Measurements from ENCODE around the gene MELK.
"Not testable (repeated sequence)": the region's sequence is repeated elsewhere in the genome, so short reads cannot be mapped to it uniquely, and the experiment has no call there.

The MELK gene

DNA sequence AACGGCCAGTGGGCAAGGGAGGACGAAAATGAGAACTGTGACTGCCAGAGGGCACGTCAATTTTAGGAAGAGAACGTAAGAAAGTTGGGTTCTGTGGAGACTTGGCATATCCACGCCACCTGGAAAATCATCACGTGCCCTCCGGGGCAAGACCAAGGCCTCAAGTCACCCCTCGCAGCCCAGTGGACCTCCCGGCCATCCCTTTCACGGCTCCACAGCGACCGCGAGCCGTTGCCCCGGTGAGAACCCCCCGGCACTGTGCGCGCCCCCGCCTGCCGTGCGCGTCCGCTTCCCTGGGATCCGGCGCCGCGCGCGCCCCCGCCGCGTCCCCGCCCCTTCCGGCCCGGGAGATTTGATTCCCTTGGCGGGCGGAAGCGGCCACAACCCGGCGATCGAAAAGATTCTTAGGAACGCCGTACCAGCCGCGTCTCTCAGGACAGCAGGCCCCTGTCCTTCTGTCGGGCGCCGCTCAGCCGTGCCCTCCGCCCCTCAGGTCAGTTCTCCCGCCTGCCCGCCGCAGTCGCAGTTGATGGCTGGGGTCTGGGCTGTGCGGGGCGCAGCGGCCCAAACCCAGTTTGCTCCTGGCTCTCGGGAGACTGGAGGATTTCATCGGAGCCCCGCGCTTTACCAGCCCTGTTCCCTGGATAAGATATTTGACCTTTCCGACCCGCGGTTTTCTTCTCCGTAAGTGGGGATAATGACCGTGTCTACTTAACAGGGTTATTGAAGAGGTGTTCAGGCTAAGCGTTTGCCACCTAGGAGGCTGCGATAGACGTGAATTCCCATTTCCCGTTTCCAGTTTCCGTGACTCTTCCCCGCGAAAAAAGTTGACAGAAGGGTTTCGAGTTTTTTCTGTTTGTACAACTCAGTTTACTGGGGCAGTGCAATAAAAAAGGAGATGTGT lies at the start of gene MELK:
MELK (plus strand) TSS at position 381 of the 904 bp plus-strand sequence. CDS start 8,787 bp downstream, outside the sequence.
- peak; percentile 81 for DNase-seq (ENCODE audit: low read depth)

DNA sequence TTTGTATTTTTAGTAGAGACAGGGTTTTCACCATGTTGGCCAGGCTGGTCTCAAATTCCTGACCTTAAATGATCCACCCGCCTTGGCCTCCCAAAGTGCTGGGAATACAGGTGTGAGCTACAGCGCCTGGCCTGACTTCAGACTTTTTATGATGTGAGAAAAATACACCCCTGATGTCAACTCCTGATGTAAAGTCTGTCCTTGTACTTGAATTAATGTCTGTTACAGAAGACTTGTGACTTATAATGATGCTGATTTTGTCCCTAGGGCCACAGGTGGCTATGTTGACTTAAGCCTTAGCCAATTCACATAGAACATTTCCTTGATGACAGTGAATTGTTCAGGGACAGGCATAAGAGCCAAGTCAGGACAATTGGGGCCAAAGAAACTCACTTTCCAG lies 42.5 kb upstream of the MELK start:
- no peak for DNase-seq (ENCODE audit: low read depth)

DNA sequence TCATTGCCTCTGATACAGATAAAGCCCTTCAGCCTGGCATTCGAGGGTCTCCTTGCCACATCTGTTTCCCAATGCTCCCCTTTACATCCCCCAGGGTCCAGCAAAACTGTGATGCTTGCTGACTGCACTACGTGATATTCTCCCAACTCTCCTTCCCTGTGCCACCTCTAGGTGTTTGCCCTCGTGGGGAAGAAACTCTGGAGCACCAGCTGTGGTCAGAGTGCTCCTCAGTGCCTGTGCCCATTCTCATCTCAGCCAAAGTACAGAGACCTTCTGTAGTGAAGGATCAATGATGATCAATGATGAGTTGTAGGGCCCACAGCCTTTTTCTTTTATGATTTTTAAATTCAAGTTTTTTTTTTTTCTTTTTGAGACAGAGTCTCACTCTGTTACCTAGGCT lies 40.3 kb upstream of the MELK start:
- DNase-seq (ENCODE audit: low read depth): no peak

DNA sequence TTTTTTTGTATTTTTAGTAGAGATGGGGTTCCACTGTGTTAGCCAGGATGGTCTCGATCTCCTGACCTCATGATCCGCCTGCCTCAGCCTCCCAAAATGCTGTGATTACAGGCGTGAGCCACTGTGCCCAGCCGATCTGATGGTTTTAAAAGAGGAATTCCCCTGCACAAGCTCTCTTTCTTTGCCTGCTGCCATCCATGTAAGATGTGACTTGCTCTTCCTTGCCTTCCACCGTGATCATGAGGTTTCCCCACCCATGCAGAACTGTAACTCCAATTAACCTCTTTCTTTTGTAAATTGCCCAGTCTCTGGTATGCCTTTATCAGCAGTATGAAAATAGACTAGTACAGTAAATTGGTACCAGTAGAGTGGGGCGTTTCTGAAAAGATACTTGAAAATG lies 39.0 kb upstream of the MELK start:
- not testable (repeated sequence) for DNase-seq (ENCODE audit: low read depth)

DNA sequence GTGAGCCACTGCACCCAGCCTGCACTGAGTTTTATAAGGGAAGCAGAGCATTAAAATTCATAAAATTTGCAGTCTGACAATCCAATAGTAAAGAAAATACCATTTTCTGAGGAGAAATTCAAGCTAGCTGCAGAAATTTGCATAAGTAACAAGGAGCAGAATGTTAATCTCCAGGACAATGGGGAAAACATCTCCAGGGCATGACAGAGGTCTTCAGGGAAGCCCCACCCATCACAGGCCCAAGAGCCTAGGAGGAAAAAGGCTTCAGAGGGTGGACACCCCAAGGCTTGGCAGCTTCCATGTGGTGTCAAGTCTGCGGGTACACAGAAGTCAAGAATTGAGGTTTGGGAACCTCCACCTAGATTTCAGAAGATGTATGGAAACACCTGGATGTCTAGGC lies 37.6 kb upstream of the MELK start:
- no peak for DNase-seq (ENCODE audit: low read depth)

DNA sequence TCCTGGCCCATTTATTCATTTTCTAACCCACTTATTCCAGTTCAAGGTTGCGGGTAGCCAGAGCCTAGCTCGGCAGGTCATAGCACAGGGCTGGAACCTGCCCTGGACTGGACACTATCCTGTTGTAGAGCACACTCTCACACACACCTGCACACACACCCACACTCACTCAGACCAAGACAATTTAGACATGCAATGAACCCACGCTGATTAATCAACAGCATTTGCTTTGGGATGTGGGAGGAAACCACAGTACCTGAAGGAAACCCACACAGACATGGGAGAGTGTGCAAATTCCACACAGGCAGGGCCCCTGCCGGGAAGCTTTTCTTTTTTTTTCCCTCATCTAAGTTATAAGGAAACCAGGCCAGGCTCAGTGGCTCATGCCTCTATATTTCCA lies 34.8 kb upstream of the MELK start:
- DNase-seq (ENCODE audit: low read depth): no peak

DNA sequence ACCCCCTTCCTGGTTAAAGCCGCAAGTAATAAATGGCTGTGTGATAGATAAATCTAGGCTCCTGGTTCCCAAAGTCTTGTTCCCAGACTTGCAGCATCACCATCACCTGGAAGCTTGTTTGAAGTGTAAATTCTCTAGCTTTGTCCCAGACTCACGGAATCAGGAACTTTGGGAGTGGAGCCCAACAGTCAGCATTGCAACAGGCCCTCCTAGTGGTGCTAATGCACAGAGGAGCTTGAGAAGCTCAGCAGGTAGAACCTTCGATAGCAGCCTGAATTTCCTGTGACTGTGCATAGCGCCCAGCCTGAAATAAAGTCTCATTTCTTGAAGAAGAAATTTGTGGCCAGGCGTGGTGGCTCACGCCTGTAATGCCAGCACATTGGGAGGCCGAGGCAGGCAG lies 30.3 kb upstream of the MELK start:
- no peak for DNase-seq (ENCODE audit: low read depth)

DNA sequence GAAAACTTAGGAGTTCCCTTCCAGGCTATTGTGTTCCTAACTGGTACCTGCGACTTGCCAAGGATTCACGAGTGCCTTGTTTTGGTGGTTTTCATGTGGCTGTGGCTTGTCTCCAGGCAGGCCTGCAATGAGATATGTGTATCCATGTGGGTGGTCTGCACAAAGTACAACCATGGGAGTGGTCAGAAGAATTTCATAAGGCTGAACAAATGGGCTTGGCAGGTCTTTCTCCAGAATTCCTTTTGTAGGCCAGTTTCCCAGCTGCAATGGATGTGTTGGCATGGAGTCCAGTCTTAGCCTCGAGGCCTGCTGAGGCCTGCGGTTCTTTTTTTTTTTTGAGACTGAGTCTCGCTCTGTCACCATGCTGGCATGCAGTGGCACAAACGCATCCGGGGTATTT lies 28.8 kb upstream of the MELK start:
- DNase-seq (ENCODE audit: low read depth): peak; percentile 77

DNA sequence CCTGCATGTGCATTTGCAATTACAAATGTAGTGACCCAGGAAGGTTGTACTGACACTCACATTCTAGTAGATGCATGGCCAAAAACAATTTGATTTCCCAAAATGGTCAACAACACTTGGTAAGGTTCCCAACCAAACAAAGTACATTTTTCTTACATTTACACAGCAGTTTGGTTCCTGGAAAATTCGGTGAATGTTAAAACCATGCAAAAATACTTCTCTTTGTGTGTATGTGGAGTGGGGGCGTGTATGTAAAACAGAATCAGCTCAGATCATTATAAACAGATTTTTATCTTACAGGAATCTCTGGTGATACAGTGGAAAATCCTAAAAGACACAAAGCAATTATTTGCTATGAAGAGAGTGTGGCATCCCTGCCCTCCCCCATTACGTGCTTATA lies 25.1 kb upstream of the MELK start:
- peak; percentile 52 for DNase-seq (ENCODE audit: low read depth)

DNA sequence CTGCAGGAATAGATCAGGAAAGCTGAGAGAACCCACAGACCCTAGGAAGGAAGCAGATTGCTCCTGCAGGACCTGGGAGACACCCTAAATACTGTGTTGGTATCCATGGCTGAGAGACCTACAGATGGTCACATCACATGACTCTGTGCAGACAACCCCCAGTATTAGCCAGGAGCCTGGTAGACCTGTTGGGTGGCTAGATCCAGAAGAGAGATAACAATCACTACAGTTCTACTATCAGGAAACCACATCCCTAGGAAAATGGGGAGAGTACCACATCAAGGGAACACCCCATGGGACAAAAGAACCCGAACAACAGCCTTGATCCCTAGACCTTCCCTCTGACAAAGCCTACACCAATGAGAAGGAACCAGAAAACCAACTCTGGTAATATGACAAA lies 24.2 kb upstream of the MELK start:
- DNase-seq (ENCODE audit: low read depth): no peak

DNA sequence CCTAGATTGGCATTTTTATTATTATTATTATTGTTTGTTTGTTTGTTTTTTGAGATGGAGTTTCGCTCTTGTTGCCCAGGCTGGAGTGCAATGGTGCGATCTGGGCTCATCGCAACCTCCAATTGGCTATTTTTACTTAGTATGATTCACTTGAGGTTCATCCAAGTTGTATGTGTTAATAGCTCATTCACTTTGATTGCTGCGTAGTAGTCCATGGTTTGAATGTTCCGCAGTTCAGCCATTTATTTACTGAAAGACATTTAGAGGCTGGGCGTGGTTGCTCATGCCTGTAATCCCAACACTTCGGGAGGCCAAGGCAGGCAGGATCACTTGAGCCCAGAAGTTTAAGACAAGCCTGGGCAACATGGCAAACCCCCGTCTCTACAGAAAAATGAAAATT lies 22.6 kb upstream of the MELK start:
- DNase-seq (ENCODE audit: low read depth): no peak

DNA sequence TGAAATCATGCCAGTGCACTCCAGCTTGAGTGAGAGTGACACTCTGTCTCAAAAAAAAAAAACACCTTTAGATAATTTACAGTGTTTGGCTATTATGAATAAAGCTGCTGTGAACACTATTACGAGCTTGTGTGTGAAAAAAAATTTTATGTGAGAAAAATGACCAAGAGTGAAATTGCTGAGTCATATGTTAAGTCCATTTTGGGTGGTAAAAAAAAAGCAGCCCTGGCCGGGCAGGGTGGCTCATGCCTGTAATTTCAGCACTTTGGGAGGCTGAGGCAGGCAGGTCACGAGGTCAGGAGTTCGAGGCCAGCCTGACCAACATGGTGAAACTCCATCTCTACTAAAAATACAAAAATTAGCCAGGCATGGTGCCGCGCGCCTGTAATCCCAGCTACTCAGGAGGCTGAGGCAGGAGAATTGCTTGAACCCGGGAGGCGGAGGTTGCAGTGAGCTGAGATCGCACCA lies 22.0 kb upstream of the MELK start:
- peak; percentile 43 for DNase-seq (ENCODE audit: low read depth)

DNA sequence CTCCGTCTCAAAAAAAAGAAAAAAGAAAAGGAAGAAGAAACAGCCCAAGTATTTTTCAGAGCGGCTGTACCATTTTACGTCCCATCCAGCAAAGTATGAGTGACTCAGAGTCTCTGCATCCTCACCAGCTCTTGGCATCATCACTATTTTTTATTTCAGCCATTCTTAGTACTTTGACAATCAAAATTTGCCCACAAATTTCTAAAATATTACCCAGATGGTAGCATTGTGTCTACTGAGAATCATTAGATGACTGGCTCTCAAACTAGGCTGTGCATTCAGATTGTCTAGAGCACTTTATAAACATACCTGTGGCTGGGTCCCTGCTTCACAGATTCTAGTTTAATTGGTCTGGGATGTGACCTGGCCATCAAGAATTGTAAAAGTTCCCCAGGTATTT lies 21.6 kb upstream of the MELK start:
- peak; percentile 86 for DNase-seq (ENCODE audit: low read depth)

DNA sequence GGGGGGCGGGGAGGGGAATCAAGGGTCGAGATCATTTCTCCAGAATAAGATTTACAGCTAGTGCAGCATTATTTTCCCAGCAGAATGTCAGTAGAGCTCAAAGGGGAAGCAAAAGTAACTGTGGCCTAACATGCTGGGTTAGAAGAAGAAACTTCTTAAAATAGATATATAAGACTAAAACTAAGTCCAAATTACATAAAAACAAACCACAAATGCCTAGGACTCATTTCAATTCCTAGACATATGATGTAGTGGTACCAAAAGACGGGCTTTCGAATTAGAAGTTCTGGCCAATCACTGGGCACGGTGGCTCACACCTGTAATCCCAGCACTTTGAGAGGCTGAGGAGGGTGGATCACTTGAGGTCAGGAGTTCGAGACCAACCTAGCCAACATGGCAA lies 20.8 kb upstream of the MELK start:
- no peak for DNase-seq (ENCODE audit: low read depth)

DNA sequence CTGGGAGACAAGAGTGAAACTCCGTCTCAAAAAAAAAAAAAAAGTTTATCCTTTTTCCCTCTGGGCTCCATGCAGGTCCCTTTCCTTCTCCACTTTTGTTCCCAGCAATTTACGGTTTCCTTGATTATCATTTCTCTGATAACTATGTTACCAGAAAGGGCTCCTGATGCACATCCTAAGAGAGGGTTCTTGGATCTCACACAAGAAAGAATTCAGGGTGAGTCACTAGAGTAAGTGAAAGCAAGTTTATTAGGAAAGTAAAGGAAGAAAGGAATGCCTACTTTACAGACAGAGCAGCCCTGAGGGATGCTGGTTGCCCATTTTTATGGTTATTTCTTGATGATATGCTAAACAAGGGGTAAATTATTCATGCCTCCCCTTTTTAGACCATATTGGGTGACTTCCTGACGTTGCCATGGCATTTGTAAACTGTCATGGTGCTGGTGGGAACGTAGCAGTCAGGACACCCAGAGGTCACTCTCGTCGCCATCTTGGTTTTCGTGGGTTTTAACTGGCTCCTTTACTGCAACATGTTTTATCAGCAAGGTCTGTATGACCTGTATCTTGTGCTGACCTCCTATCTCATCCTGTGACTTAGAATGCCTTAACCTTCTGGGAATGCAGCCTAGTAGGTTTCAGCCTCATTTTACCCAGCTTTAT lies 13.5 kb upstream of the MELK start:
- peak; percentile 82 for DNase-seq (ENCODE audit: low read depth)

DNA sequence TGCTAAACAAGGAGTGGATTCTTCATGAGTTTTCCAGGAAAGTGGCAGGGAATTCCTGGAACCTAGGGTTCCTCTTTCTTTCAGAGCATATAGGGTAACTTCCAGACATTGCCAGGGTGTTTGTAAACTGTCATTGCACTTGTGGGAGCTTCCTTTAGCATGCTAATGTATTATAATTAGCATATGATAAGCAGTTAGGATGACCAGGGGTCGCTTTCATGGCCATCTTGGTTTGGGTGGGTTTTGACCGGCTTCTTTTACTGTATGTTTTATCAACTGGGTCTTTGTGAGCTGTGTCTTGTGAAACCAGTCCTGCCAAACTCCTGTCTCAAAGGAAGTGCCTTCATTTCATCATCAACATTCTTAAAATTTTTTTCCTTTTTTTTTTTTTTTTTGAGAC lies 11.9 kb upstream of the MELK start:
- peak; percentile 65 for DNase-seq (ENCODE audit: low read depth)

DNA sequence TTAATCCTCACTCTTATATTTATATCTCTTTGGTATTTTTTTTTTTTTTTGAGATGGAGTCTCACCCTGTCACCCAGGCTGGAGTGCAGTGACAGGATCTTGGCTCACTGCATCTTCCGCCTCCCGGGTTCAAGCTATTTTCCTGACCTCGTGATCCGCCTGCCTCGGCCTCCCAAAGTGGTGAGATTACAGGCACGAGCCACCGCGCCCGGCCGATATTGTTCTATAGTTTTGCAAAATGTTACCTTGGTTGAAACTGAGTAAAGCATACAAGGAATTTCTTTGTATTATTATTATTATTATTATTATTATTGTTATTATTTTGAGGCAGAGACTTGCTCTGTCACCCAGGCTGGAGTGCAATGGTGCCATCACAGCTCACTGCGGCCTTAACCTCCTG lies 9.9 kb upstream of the MELK start:
- DNase-seq (ENCODE audit: low read depth): not testable (repeated sequence)

DNA sequence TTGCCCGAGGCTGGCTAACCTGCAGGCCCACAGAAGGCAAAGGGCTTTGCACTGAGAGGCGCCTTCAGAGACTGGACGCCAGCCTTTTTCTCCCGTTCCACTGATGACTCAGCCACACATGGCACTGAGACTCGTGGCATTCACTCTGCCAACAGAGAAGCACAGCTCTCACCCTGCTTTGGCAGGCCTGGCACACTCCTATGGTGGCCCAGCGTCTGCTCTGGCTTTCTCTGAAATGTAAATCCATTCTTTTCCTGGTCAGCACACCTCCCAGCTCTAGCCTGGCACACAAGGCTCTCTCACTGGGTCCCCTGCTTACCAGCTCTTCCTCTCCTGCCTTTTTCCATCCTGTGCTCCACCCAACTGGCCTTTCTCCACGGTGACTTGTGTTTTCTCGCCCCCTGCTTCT lies 5.9 kb upstream of the MELK start:
- peak; percentile 57 for DNase-seq (ENCODE audit: low read depth)

DNA sequence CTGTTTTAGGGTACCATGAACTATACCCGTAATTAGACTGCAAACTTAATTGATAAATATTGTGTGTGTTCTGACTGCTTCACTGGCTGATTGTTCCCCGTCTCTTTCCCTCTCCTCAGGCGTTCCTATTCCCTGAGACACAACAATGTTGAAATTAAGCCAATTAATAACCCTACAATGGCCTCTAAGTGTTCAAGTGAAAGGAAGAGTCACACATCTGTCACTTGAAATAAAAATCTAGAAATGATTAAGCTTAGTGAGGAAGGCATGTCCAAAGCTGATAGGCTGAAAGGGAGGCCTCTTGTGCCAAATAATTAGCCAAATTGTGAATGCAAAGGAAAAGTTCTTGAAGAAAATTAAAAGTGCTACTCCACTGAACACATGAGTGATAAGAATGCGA lies 4.0 kb upstream of the MELK start:
- not testable (repeated sequence) for DNase-seq (ENCODE audit: low read depth)

DNA sequence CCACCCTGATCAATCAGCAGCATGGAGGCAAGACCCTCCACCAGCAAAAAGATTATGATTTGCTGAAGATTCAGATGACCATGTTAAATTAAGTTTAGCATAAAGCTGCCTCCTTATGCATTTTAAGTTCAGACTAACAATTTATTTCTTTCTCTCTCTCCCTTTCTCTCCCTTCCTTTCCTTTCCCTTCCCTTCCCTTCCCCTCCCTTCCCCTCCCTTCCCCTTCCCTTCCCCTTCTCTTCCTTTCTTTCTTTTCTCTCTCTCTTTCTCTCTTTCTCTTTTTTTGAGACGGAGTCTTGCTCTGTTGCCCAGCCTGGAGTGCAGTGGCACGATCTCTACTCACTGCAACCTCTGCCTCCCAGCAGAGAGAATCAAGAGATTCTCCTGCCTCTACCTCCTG lies 1.4 kb upstream of the MELK start:
- no peak for DNase-seq (ENCODE audit: low read depth)

DNA sequence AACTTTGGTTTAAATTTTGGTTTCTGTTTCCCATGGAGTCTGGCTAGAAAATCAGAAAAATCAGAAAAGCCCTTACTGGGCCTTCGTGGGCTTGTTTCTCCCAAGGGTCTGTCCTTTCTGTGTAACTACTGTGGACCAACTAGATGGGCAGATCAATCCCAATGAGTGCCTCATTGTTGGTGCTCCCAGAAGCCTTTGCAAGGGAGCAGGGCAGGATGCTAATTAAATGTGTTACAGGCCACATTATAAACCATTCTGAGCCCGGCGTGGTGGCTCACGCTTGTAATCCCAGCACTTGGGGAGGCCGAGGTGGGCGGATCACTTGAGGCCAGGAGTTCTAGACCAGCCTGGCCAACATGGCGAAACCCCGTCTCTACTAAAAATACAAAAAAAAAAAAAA lies 1.4 kb downstream of the MELK start:
- DNase-seq (ENCODE audit: low read depth): not testable (repeated sequence)

DNA sequence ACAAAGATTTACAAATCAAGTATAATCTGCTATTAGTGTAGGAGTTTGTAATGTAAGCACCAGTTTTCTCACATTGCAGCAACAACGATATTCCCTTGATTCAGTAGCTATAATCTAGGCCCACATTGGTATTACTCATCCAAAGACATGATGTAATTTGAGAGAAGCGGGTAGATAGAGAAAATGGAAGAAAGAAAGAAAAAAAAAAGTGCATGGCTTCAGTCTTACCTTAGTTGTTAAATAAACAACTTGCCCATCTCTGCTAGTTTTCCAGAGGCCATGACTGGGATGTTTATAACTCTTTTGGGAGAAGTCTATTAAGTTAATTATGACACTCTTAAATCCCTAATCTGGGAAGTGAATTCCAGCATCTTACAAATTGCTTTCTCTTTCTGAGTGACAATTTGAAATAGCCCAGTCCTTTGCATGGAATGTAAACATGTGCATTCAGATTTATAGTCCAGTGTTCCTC lies 2.8 kb downstream of the MELK start:
- DNase-seq (ENCODE audit: low read depth): peak; percentile 58

DNA sequence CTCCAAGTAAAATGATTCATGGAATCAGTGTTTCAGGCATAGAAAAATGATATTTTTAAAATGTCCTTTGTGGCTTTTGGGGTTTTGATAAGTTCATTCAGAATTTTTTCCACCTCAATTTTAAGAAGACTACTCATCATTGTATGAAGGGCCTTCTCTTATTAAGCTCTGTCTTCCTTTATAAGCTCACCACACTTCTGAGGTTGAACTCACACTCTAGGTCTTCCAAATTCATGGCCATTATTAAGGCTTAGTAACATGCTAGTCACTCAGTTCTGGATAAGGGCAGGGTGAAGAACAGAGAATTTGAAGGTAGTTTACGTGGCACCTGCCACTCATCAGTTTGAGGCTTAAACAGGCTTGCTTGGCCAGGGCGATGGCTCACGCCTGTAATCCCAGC lies 4.2 kb downstream of the MELK start:
- DNase-seq (ENCODE audit: low read depth): peak; percentile 43

Data from EH (cell line).